COLO668 (cell line): ENCODE measurements around the gene ATXN7.

Source experiments
- DNase-seq: peaks from one replicate; lab custom pipeline; 2025; ENCODE audit not compliant: unreplicated experiment; lab: John Stamatoyannopoulos, UW

ATXN7 gene

GRCh38 chr3:63863150-63864007, at the start of gene ATXN7, which contains the start of gene THOC7:
ATXN7 (plus strand) TSS chr3:63863867; CDS start chr3:63912599, 48,732 bp downstream.
THOC7 (minus strand) TSS chr3:63863805; CDS start chr3:63863790, 15 bp downstream.
- DNase-seq = peak; percentile 71

GRCh38 chr3:63814237-63814636, 49.4 kb upstream of the ATXN7 start:
- DNase-seq = no peak

GRCh38 chr3:63817225-63817624, 46.4 kb upstream of the ATXN7 start:
- DNase-seq = no peak

GRCh38 chr3:63818282-63819150, 45.2 kb upstream of the ATXN7 start:
- DNase-seq = peak; percentile 34

- no peak for DNase-seq
These were observed 44.6 kb upstream of the ATXN7 start, which contains the start of gene C3orf49 for GRCh38 chr3:63819151-63819398. C3orf49 (plus strand) TSS chr3:63819299; CDS start chr3:63819472, 173 bp downstream.

GRCh38 chr3:63824309-63824708, 39.4 kb upstream of the ATXN7 start:
- peak; percentile 3 for DNase-seq

GRCh38 chr3:63830526-63830925, 33.1 kb upstream of the ATXN7 start:
- no peak for DNase-seq

GRCh38 chr3:63832395-63832794, 31.3 kb upstream of the ATXN7 start:
- DNase-seq = no peak

- no peak for DNase-seq
These were observed 22.0 kb upstream of the ATXN7 start for GRCh38 chr3:63841704-63842103.

GRCh38 chr3:63842127-63842526, 21.5 kb upstream of the ATXN7 start:
- DNase-seq = no peak

- no peak for DNase-seq
These were observed 18.5 kb upstream of the ATXN7 start for GRCh38 chr3:63845215-63845614.

- no peak for DNase-seq
These were observed 15.8 kb upstream of the ATXN7 start for GRCh38 chr3:63847718-63848450.

- no peak for DNase-seq
These were observed 14.5 kb upstream of the ATXN7 start for GRCh38 chr3:63849175-63849574.

- no peak for DNase-seq
These were observed 12.4 kb upstream of the ATXN7 start for GRCh38 chr3:63851287-63851686.

GRCh38 chr3:63853106-63853505, 10.6 kb upstream of the ATXN7 start:
- no peak for DNase-seq

- DNase-seq = no peak
These were observed 8.2 kb upstream of the ATXN7 start for GRCh38 chr3:63855333-63855940.

GRCh38 chr3:63857311-63857710, 6.4 kb upstream of the ATXN7 start:
- no peak for DNase-seq

- DNase-seq = no peak
These were observed 2.9 kb upstream of the ATXN7 start for GRCh38 chr3:63860776-63861175.

- no peak for DNase-seq
These were observed 2.4 kb upstream of the ATXN7 start for GRCh38 chr3:63861306-63861705.

- DNase-seq = no peak
These were observed 890 bp upstream of the ATXN7 start for GRCh38 chr3:63862804-63863149.
